ENCODE data around the gene PCSK6. TPM values are rescaled to one million over a fixed set of nuclear protein-coding genes. Genes with fewer than 3 reads are reported as not detected.

The PCSK6 gene
- total and polyA plus RNA-seq, 2 donors from 2014 or later = 3.8 to 7.3 TPM

DNA sequence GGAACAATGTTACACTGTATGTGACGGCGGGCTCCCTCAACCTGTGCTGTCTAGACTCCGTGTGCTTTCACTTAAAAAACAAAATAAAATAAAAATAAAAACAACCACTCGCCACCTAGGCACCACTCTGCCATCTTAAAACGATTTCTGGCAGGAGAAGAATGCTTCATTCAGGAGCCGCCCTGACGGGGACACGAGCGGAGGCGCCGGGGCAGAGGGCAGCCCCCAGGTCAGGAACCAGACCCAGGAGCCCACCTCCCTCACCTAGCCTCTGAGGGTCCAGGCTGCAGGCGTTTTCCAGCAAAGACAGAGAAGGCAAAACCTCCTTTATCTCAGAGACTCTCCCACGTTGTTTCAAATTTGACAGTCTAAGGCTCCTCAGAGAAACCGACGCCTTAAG lies 109.4 kb downstream of the PCSK6 start:
- H3K27ac ChIP-seq (ENCODE audit: low read depth in 2 of 2, low read length in 2 of 2) = no peak overlapping the region
- H3K4me3 ChIP-seq (ENCODE audit: low read length in 3 of 3) = no peak overlapping the region
- peaks cover 0 to 3% (median 0%) of the 10 kb centered on the region in 3 donors for H3K4me1 ChIP-seq (ENCODE audit: control insufficient read depth in 2 of 3, insufficient read depth in 2 of 3, low read depth in 1 of 3, low read length in 3 of 3)
- H3K9me3 ChIP-seq (ENCODE audit: control insufficient read depth in 2 of 3, insufficient read depth in 1 of 3, low read length in 3 of 3) = no peaks in the 10 kb centered on the region
- no peaks in the 10 kb centered on the region for H3K27me3 ChIP-seq (ENCODE audit: control insufficient read depth, insufficient read depth, low read length)
- TF ChIP-seq, protein P1, sequence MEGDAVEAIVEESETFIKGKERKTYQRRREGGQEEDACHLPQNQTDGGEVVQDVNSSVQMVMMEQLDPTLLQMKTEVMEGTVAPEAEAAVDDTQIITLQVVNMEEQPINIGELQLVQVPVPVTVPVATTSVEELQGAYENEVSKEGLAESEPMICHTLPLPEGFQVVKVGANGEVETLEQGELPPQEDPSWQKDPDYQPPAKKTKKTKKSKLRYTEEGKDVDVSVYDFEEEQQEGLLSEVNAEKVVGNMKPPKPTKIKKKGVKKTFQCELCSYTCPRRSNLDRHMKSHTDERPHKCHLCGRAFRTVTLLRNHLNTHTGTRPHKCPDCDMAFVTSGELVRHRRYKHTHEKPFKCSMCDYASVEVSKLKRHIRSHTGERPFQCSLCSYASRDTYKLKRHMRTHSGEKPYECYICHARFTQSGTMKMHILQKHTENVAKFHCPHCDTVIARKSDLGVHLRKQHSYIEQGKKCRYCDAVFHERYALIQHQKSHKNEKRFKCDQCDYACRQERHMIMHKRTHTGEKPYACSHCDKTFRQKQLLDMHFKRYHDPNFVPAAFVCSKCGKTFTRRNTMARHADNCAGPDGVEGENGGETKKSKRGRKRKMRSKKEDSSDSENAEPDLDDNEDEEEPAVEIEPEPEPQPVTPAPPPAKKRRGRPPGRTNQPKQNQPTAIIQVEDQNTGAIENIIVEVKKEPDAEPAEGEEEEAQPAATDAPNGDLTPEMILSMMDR (IDR thresholded peaks at IDR 0.05; ENCODE audit: borderline replicate concordance, extremely low read depth, insufficient read depth) = no peak
- no peak overlapping the region for H3K9ac ChIP-seq (ENCODE audit: low read length in 3 of 3)
- no peaks in the 10 kb centered on the region for H3K36me3 ChIP-seq (ENCODE audit: control insufficient read depth in 2 of 3, insufficient read depth in 3 of 3, low read length in 3 of 3)
- DNase-seq (peak in 1 of 5 donors; percentile 44), FAIRE-seq (no peak)
- intact Hi-C loops (cut with DNase I) = no loop called here

DNA sequence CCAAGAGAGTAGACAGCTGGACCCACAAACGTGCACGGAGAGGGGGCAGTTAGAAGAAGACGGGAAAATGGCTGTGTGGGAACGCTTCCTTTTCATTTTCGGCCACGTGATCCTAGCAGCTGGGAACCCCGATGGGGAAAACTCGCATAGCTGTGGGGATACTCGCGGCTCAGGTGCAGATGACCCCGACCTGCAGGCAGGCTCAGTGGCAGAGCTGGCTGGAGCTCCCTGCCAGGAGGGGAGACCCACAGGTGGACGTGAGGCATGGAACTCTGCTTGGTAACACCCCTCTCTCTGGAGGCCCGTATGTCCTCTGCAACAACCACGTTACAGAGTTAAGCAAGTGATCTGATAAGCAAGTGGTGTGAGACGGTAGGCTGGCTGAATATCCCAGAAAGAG lies 109.9 kb downstream of the PCSK6 start:
- Histone ChIP-seq H3K27ac (ENCODE audit: low read depth in 2 of 2, low read length in 2 of 2) (no peak overlapping the region), H3K9me3 (ENCODE audit: control insufficient read depth in 2 of 3, insufficient read depth in 1 of 3, low read length in 3 of 3) (no peaks in the 10 kb centered on the region), H3K36me3 (ENCODE audit: control insufficient read depth in 2 of 3, insufficient read depth in 3 of 3, low read length in 3 of 3) (no peaks in the 10 kb centered on the region), H3K9ac (ENCODE audit: low read length in 3 of 3) (no peak overlapping the region), H3K4me3 (ENCODE audit: low read length in 3 of 3) (no peak overlapping the region), H3K4me1 (ENCODE audit: control insufficient read depth in 2 of 3, insufficient read depth in 2 of 3, low read depth in 1 of 3, low read length in 3 of 3) (peaks cover 0 to 3% (median 0%) of the 10 kb centered on the region in 3 donors), H3K27me3 (ENCODE audit: control insufficient read depth, insufficient read depth, low read length) (no peaks in the 10 kb centered on the region)
- DNase-seq = peak in 1 of 5 donors; percentile 46
- no peak for FAIRE-seq
- intact Hi-C loops (cut with DNase I) = no loop called here
- TF ChIP-seq, protein P1 (IDR thresholded peaks at IDR 0.05; ENCODE audit: borderline replicate concordance, extremely low read depth, insufficient read depth) = no peak

DNA sequence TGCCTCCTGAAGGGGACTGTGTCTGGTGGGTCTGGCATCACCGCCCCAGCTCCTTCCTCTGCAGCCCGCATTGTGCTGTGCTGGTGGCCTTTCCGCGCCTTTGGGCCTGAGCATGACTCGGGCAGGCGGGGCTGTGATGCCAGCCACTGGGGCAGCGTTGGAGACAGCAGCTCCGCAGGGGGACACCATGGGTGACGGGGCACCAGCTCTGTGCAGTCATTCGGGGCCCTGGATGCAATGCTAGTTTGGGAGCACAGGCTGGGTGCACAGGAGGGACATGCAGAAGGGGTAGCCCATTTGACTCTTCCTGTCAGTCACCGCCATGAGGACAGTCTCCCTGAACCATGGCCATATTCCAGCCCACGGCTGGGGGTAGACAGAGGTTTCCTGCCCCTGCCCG lies 110.6 kb downstream of the PCSK6 start:
- H3K27me3 ChIP-seq (ENCODE audit: control insufficient read depth, insufficient read depth, low read length) = no peaks in the 10 kb centered on the region
- no peak for DNase-seq
- H3K36me3 ChIP-seq (ENCODE audit: control insufficient read depth in 2 of 3, insufficient read depth in 3 of 3, low read length in 3 of 3) = no peaks in the 10 kb centered on the region
- no peaks in the 10 kb centered on the region for H3K9me3 ChIP-seq (ENCODE audit: control insufficient read depth in 2 of 3, insufficient read depth in 1 of 3, low read length in 3 of 3)
- H3K27ac ChIP-seq (ENCODE audit: low read depth in 2 of 2, low read length in 2 of 2) = no peak overlapping the region
- no peak overlapping the region for H3K9ac ChIP-seq (ENCODE audit: low read length in 3 of 3)
- H3K4me1 ChIP-seq (ENCODE audit: control insufficient read depth in 2 of 3, insufficient read depth in 2 of 3, low read depth in 1 of 3, low read length in 3 of 3) = peaks cover 0 to 3% (median 0%) of the 10 kb centered on the region in 3 donors
- no peak for FAIRE-seq
- intact Hi-C loops (cut with DNase I) = no loop called here
- no peak overlapping the region for H3K4me3 ChIP-seq (ENCODE audit: low read length in 3 of 3)
- TF ChIP-seq, protein P1 (IDR thresholded peaks at IDR 0.05; ENCODE audit: borderline replicate concordance, extremely low read depth, insufficient read depth) = no peak

DNA sequence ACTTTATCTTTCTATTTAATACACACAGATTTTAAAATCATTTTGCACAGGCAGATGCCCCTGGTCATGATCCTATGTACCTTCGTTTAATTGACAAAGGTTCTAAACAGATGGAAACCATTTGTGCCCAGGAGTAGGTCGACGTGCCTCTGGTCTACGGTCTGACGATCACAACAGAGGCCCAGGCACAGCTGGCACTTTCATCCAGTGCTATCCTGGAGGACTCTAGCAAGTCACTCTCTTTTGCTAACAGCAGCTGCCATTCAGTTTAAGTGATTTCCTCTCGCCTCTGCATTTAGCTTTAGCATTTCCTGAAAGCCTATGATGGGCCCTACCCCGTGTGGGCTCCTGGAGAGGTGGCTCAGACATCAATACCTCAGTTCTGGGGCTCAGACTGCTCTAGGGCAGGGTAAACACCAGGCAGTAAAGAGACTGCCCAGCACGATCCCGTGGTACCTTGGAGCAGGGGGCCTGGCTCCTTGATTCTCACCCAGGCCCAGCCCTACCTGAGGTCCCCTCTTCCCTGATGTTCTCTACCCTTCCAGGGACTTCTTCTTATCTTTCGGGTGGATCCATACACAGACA lies 111.2 kb downstream of the PCSK6 start:
- no peak overlapping the region for H3K9ac ChIP-seq (ENCODE audit: low read length in 3 of 3)
- peaks cover 0 to 3% (median 0%) of the 10 kb centered on the region in 3 donors for H3K4me1 ChIP-seq (ENCODE audit: control insufficient read depth in 2 of 3, insufficient read depth in 2 of 3, low read depth in 1 of 3, low read length in 3 of 3)
- no peak overlapping the region for H3K4me3 ChIP-seq (ENCODE audit: low read length in 3 of 3)
- FAIRE-seq = no peak
- H3K27ac ChIP-seq (ENCODE audit: low read depth in 2 of 2, low read length in 2 of 2) = no peak overlapping the region
- intact Hi-C loops (cut with DNase I) = no loop called here
- TF ChIP-seq, protein P1 (IDR thresholded peaks at IDR 0.05; ENCODE audit: borderline replicate concordance, extremely low read depth, insufficient read depth) = no peak
- H3K36me3 ChIP-seq (ENCODE audit: control insufficient read depth in 2 of 3, insufficient read depth in 3 of 3, low read length in 3 of 3) = no peaks in the 10 kb centered on the region
- H3K27me3 ChIP-seq (ENCODE audit: control insufficient read depth, insufficient read depth, low read length) = no peaks in the 10 kb centered on the region
- H3K9me3 ChIP-seq (ENCODE audit: control insufficient read depth in 2 of 3, insufficient read depth in 1 of 3, low read length in 3 of 3) = no peaks in the 10 kb centered on the region
- DNase-seq = no peak
